ENCODE data around the gene SRP54.
"Not testable (repeated sequence)": the region's sequence is repeated elsewhere in the genome, so short reads cannot be mapped to it uniquely, and the experiment has no call there.

Gene SRP54

DNA sequence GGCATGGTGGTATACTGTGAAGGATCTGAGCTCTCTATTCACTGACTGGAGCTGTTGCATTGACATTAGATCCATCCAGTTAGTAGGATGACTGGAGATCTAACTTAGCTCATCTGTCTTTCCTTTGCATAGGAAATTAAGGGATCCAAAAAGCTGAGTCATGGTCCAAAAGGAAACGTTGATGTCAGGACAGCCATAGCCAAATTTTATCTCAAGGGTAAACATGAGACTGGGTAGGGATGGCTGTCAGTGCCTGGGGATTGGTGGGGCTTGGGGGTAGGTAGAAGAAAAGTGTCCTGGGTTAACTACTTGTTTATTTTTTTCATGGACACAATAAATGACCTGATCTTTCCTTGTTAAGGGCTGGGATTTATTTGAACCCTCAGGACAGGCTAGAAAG lies 67.9 kb downstream of the SRP54 start:
- DNase-seq, result no peak

DNA sequence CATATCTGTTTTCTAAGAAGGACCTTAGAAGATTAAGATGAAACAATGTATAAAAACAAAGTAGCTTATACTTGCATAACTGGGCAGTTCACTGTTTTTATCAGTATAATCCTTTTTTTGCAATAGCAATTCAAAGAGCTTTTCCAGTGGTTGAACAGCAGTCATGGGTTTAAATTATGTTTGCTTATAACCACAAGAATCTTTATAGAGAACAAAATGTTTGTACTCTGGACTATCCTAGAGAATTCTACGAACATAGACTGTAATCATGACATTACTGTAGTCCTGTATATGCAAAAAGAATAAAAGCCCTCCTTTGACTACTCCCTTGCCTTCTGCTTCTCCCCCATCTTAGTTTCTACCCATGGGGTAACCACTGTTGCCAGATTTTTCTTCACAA lies 69.0 kb downstream of the SRP54 start:
- no peak for DNase-seq

DNA sequence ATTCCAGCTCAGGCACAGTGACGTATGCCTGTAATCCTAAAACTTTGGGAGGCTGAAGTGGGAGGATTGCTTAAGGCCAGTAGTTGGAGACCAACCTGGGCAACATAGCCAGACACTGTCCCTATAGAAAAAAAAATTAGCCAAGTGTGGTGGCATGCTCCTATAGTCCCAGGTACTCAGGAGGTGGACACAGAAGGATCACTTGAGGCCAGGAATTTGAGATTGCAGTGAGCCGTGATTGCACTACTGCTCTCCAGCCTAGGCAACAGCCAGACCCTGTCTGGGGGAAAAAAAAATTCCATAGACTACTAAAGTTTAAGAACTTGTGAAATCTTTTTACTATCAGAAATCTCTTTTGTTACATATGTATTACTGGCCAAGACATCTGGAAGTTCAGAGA lies 69.8 kb downstream of the SRP54 start:
- DNase-seq, result no peak

DNA sequence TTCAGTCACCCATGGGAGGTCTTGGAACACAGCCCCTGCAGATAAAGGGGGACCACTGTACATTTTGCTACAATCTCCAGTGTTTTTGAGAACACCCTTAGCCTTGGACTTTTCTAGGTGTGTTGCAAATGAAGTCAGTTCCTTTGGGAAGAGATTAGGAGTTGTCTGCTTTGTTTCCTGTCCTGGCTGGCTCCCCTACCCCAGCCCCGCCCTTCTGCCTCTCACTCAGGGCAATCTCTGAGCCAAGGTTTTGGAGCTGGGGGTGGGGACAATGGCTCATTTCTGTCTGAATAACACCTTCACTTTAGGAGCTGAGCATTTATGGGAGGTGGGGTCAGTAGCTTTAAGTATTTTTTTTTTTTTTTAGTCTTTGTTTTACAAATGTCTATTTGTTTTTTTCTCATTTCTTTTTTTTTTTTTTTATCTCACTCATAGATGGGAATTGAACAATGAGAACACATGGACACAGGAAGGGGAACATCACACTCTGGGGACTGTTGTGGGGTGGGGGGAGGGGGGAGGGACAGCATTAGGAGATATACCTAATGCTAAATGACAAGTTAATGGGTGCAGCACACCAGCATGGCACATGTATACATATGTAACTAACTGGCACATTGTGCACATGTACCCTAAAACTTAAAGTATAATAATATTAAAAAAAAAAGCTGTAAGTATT lies 78.5 kb downstream of the SRP54 start:
- not testable (repeated sequence) for DNase-seq

DNA sequence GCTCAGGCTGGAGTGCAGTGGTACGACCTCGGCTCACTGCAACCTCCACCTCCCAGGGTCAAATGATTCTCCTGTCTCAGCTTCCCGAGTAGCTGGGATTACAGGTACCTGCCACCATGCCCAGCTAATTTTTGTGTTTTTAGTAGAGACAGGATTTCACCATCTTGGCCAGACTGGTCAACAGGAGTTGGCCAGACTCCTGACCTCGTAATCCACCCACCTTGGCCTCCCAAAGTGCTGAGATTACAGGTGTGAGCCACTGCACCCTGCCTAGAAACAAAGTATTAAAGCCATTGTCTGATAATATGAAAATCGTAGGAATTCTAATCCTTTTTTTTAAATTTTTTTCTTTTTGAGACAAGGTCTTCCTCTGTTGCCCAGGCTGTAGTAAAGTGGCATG lies 82.9 kb downstream of the SRP54 start:
- not testable (repeated sequence) for DNase-seq

DNA sequence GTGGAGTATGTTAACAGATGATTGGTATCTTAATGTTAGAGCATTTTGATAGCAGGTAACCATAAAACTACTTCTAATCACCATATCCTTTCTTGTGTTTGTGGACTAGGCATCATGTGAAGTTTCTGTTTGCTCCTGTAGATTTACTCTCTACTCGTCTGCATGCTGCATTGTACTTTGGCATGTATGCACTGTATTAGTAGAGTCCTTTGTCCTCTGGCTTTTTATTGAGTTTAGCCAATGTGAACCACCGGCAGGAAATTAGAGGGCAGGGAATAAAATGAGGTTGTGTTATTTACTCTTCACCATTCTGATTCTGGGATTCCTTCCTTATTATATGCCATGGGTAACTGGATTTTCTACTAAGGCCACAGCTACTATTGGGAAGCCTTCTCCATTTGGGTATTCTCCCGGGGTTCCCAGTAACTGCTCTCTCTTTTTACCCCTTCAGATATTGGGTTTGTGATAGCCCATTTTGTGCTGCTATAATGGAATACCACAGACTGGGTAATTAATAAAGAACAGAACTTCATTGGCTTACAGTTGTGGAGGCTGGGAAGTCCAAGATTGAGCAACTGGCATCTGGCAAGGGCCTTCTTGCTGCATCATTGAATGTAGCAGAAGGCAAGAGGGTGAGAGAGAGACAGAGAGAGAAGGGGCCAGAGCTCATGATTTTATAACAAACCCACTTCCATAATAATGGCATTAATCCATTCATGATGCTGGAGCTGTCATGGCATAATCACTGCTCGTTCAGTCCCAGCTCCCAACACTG lies 85.6 kb downstream of the SRP54 start:
- DNase-seq, result no peak

DNA sequence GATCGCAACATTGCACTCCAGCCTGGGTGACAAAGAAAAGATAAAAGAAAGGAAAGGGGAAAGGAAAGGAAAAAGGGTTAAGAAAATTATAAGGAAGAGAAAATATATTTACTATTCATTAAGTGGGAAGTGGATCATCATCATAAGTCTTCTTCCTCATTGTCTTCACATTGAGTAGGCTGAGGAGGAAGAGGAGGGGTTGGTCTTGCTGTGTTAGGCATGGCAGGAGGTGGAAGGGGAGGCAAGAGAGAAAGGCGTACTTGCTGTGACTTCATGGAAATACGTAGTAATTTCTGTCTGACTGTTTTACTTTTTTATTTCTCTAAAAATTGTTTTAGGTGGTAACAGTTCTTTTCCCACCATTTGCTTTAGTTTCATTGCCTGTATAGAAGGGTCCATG lies 89.4 kb downstream of the SRP54 start:
- DNase-seq, result no peak

DNA sequence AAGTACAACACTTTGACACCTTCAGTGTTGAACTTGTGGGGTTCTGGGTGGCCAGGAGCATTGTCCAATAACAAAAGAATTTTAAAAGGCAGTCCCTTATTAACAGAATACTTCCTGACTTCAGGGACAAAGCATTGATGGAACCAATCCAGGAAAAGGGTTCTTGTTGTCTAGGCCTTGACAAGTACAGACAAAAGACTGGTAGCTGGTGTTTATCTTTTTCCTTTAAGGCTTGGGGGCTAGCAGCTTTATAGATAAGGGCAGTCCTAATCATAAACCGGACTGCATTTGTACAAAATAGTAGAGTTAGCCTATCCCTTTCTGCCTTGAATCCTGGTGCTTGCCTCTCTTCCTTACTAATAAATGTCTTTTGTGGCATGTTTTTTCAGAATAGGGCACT lies 90.7 kb downstream of the SRP54 start:
- DNase-seq, result no peak

DNA sequence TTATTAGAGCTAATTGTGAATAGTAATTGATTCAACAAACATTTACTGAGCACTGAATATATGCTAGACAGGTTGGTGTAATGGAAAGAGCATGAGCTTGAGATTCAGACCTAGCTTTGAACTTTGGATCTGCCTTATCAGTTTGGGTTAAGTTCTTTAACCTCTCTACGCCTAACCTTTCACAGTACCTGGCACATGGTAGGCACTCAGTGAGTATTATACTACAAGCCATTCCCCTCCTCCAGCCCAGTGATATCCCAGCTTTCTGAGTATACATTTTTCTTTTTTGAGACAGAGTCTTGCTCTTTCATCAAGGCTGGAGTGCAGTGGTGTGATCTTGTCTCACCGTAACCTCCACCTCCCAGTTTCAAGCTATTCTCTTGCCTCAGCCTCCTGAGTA lies 95.3 kb downstream of the SRP54 start:
- no peak for DNase-seq
